NCI-H82 treated with DMSO at 0.1 percent for 48 hours (cell line): ENCODE measurements around the gene ABCC6.
"Not testable (repeated sequence)": the region's sequence is repeated elsewhere in the genome, so short reads cannot be mapped to it uniquely, and the experiment has no call there.

ENCODE experiments used
- DNase-seq: peaks from one replicate; lab custom pipeline; 2025; ENCODE audit not compliant: unreplicated experiment; lab: John Stamatoyannopoulos, UW

Gene ABCC6

DNA sequence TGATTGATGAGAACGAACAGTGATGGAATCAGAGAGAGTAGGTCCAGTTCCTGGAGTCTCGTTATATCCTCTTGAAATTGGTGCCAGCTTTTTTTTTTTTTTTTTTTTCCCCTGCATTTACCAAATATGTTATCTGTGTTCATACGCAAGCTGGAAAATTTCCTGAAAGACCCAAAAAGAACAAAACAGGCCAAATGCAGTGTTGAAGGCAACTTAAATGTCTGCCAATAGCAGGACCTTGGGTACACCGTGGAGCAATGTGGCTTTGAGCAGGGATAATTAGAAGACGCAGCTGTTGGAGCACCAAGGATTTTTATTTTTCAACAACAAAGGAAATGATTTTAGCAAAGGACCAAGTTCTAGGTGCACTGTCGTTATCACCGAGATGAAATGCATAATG, 105.0 kb downstream of the ABCC6 start:
- no peak for DNase-seq

DNA sequence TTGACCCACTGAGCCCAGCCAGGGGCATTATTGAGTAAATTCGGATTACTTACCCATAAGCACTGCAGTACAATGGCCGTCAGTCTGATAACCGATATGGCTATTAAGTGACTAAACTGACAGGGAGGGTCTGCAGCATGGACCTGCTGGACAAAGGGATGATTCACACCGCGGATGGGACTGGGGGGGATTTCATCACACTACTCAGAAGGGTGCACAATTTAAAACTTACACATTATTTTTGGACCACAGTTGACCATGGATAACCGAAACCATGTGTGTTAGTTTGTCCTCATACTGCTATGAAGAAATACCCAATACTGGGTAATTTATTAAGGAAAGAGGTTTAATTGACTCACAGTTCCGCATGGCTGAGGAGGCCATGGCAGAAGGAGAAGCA, 106.5 kb downstream of the ABCC6 start:
- DNase-seq, result no peak

DNA sequence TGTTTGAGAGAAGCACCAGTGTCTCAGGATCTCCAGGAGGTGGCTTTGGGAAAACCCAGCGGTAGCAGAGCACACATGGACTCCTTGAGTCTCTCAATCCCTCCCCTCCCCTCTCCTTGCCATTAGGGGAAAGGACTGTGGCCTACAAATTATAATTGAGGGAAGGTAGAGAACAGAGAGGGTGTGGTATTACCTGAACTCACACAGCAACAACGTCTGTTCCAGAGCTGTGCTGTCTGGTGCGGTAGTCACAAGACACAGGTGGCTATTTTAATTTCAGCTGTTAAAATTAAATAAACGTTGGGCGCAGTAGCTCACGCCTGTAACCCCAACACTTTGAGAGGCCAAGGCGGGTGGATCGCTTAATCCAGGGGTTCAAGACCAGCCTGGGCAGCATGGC, 110.2 kb downstream of the ABCC6 start:
- DNase-seq, result no peak

DNA sequence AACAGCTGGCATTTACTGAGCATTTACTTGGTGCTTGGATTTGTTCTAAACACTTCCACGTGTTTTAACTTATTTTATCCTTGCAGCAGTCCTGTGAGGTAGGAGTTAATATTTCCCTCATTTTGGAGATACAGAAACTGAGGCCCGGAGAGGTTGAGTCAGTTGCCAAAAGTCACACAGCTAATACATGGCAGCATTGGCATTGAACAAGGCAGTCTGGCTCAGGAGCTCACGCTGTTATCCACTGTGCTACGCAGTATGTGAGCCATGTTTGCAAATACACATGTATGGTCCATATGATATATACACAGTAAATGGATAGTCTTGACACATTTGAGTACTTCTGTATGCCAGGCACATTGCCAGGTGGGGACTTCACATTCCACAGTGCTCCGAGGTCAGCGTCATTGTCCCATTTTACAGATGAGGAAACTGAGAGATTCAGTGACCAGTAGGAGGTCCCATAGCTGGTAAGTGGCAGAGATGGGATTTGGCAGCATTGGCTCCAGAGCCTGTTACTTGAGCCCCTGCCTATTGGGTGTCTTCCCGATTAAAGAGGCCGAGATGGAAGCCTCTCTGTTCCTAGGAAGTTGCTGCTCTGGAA, 110.7 kb downstream of the ABCC6 start:
- DNase-seq, result no peak

DNA sequence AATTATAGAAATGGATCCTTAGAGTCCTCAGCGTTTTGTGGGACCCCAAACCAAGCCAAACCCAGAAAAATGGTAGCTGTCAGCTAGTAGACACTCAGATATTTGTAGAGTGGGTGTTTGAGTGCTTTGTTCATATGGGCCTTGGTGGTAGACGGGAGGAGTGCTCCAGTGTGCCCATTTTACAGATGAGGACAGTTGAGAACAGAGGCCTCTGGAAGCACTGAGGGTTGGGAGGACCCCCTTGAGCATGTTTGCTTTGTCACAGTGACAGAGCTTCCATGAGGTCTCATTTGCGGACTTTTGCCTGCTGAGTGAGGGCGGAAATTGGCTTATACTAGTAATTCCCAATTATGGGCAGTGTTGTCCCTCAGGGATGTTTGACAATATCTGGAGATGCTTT, 111.7 kb downstream of the ABCC6 start:
- no peak for DNase-seq

DNA sequence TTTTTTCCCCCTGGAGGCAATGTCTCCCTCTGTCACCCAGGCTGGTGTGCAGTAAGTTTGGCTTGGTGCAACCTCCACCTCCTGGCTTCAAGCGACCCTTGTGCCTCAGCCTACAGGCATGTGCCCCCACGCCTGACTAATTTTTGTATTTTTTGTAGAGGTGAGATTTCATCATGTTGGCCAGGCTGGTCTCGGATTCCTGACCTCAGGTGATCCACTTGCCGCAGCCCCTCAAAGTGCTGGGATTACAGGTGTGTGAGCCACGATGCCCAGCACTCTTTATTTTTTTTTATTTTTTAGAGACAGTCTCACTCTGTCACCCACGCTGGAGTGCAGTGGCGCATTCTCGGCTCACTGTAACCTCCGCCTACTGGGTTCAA, 113.2 kb downstream of the ABCC6 start:
- no peak for DNase-seq

DNA sequence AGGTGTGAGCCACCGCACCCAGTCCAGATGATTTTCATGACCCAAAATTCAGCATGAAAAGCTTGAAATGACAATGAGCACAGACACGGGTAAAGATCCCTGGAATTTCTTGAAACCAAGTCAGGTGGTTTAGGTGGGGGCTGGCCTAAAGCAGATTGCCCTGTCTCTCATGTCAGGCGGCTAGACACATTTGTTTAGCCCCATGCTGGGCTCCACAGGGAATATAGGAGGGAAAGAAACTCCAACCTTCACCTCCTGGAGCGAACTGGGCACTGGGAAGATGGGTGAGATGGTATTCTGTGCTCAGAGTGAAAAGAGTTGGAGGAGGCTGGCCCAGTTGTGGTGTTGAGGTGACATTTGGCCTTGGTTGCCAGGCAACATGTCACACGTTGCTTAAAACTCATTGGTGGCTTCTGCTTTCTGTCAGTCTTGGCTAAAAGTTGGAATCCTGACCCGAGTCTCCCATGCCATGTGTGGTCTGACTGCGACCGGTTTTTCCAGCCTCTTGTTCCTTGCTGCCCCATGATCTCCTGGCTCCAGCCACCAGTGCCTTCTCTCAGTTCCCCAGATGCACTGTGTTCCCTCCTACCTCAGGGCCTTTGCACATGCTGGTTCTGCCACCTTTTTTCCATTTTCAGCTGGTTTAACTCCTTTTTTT, 113.7 kb downstream of the ABCC6 start:
- no peak for DNase-seq

DNA sequence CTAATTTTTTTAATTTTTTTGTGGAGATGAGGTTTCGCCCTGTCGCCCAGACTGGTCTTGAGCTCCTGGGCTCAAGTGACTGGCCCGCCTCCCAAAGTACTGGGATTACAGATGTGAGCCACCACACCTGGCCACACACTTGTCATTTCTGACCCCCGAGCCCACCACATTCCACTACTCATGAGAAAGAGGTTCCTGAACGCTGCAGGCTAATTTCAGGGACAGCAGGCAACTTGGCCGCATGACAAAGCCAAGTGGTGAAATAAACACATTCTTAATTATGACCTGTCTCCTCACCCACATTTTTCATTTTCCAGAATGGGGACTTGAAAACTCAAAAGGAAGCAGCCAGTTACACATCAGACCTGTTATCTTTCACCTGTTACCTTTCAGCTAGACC, 114.5 kb downstream of the ABCC6 start:
- no peak for DNase-seq

DNA sequence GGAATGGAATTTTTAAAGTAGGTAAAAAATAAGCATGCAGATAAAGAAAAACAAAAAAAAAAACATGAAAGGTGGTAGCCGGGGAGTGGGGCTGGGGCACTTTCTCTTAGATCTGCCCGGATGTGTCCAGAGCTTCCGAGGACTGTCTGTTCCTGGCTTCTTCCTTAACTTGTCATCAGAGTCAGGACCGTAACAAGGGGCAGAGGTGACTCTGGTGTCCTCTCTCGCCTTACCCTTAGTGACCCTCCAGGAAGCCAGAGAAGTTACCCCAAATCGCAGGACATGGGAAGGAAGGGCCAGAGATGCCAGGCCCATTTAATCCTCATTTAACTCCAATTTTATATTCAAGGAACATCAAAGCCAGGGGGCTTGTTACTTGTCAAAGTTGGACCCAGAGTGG, 115.5 kb downstream of the ABCC6 start:
- no peak for DNase-seq

DNA sequence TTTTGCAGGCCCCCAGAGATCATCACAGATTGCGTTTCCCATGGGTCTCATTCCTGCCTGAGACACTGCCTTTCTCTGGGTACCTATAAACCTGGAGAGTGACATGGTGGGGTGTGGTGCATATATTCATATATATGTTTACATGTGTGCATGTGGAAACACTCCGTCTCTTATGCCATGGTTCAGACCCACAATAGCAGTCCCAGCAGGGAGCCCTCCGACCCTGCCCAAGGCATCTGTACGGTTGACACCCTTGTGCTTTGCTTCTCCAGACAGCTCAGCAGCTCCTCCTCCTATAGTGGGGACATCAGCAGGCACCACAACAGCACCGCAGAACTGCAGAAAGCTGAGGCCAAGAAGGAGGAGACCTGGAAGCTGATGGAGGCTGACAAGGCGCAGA, 116.8 kb downstream of the ABCC6 start:
- DNase-seq, result no peak

DNA sequence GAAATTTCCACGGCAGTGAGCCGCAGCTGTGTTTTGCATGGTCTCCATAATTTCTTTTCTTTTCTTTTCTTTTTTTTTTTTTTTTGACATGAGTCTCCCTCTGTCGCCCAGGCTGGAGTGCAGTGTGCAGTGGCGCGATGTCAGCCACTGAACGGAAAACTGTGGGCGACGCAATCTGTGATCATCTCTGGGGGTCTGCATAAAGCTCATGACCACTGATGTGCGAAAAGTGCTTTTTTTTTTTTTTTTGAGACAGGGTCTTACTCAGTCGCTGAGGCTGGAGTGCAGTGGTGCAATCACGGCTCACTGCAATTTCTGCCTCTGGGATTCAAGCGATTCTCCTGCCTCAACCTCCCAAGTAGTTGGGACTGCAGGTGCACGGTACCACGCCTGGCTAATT, 117.6 kb downstream of the ABCC6 start:
- DNase-seq, result no peak

DNA sequence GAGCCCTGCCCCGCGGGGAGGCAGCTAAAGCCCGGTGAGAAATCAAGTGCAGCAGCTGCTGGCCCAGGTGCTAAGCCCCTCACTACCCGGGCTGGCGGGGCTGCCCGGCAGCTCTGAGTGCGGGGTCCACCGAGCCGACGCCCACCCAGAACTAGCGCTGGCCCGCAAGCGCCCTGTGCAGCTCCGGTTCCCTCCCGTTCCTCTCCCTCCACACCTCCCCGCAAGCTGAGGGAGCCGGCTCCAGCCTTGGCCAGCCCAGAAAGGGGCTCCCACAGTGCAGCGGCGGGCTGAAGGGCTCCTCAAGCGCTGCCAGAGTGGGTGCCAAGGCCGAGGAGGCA, 118.5 kb downstream of the ABCC6 start:
- DNase-seq, result not testable (repeated sequence)

DNA sequence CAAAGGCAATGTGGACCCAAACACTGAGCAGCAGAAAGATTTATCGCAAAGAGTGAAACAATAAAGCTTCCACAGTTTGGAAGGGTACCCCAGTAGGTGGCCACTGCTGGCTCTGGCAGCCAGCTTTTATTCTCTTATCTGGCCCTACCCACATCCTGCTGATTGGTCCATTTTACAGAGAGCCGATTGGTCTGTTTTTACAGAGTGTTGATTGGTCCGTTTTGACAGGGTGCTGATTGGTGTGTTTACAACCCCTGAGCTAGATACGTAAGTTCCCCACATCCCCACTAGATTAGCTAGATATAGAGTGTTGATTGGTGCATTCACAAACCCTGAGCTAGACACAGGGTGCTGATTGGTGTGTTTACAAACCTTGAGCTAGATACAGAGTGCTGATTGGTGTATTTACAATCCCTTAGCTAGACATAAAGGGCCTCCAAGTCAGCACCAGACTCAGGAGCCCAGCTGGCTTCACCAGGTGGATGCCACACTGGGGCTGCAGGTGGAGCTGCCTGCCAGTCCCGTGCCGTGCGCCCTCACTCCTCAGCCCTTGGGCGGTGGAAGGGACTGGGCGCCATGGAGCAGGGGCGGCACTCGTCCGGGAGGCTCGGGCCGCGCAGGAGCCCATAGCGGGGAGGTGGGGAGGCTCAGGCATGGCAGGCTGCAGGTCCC, 119.0 kb downstream of the ABCC6 start:
- DNase-seq, result not testable (repeated sequence)

DNA sequence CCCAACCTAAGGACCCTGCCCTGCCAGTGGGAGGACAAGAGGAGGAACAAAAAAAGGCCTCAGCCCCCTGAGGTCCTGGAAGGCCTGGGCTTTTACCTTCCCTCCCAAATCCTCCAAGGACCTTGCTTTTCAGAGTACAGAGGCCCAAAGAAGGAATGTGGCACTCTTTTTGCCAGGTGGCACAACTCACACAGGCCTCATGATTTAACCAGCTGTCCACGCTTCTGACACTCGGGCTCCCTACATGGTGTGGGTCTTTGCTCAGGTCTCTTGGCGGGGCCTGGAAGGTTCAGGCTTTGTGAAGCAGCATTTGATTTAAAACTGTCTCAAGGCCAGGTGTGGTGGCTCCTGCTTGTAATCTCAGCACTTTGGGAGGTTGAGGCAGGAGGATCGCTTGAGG, 120.6 kb downstream of the ABCC6 start:
- no peak for DNase-seq

DNA sequence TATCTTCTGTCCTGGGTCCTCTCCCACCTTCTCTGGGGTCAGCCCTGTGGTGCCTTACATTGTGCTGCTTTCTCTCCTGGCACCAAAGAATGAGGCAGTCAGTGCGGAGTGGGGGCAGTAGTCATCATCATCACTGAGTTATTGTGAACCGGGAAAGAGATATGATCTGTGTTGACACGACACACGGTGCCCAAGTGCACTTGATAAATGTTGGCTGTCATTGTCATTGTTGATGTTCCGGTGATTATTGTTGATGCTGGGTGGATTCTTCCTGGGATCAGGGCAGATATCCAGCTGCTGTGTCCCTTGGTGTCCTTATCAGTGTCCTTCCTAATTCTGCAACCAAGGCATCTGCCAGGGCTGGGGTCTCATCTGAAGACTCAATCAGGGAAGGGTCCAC, 121.7 kb downstream of the ABCC6 start:
- DNase-seq, result no peak

DNA sequence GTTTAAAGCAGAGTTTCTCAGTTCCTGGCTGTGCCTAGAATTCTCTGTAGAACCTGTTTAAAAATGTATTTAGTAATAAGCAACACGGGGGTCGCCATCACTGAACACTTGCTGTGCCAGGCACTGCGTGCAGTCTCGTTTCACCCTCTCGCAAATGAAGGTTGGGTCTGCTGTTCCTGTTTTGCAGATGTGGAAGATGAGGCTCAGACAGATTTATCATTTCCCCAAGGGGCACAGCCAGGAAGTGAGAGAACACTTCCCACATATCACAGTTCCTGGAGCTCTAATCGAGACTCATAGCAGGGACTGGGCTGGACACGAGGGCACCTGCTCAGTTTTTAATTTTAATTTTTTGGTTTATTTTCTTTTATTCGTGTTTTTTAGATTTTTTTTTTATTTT, 122.7 kb downstream of the ABCC6 start:
- no peak for DNase-seq

DNA sequence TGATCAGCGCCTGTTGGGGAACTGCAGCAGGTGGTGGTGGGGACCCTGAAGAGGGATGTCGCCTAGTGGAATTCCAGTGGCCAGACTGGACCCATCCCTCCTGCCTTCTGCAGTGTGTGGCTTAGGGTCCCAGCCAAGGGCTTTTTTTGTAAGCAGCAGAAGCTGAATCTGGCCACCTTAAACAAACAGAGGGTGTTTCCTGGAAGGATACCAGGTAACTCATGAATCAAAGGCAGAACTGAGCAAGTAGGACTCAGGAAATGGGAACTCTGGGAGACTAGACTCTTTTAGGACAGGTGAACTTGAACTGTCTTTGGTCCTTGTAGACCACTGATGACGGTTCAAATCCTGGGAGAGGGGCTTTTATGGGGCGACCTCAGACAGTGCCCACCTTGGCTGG, 124.0 kb downstream of the ABCC6 start:
- no peak for DNase-seq
